BJ (cell line): ENCODE data around the gene ADGRV1. TPM values are rescaled to one million over a fixed set of nuclear protein-coding genes. Genes with fewer than 3 reads are reported as not detected.

Experiments
- CTCF ChIA-PET: fragments of 350-600 bp; formaldehyde crosslinking; extraction: SDS; loops from one replicate; lab custom pipeline; 2021; ENCODE audit warnings: antibody characterized with exemption, inconsistent platforms; lab: Yijun Ruan, JAX
- POLR2A ChIA-PET: fragments of 300-600 bp; sonication (Branson Sonifier 250); formaldehyde crosslinking; extraction: SDS; loops from one replicate; lab custom pipeline; 2021; ENCODE audit warnings: antibody characterized with exemption; lab: Charles Lee
- DNase-seq: peaks from one replicate; pipeline ENCODE4 v3.0.0-alpha.2; 2011; ENCODE audit warnings: low read depth
- H3K27me3 ChIP-seq: 2 replicates; pipeline ENCODE4 v1.6.0; 2011; ENCODE audit warnings: low read length; ENCODE audit not compliant: control insufficient read depth, insufficient read depth
- H3K36me3 ChIP-seq: 2 replicates; pipeline ENCODE4 v1.5.1; 2011; ENCODE audit warnings: low read length; ENCODE audit not compliant: control insufficient read depth, insufficient read depth
- H3K4me3 ChIP-seq: 2 replicates; pipeline ENCODE4 v1.5.1; 2011; ENCODE audit warnings: low read depth, mild to moderate bottlenecking, control low read depth, low read length
- CTCF ChIP-seq: IDR thresholded peaks from 2 replicates; pipeline ENCODE4 v1.5.1; 2011; ENCODE audit warnings: low read depth, mild to moderate bottlenecking, control low read depth, inconsistent platforms, low read length, moderate library complexity; ENCODE audit not compliant: insufficient read depth
- polyA plus RNA-seq: library from polyadenylated mRNA; depleted of rRNA; stranded (reverse); fragments of >200 nt; gene quantifications from 2 replicates; pipeline ENCODE4 v1.2.3, GENCODE V29; 2011

The ADGRV1 gene
- polyA plus RNA-seq, 1 experiment, result 0.15 TPM

GRCh38 chr5:91091471-91092234, 533.1 kb downstream of the ADGRV1 start:
- POLR2A ChIA-PET, result no interaction called here
- TF ChIP-seq CTCF, result no peak
- CTCF ChIA-PET, result interaction anchor here (0.9 to 2.7 kb wide), 3 partner anchors 11 to 160 kb away, joined by 3 to 11 read pairs (median 5); no protein-coding TSS in a partner anchor

GRCh38 chr5:91092859-91093783, 534.5 kb downstream of the ADGRV1 start:
- no peak overlapping the region for H3K4me3 ChIP-seq
- TF ChIP-seq CTCF, result no peak
- no peak for DNase-seq
- H3K27me3 ChIP-seq, result no peaks in the 10 kb centered on the region
- H3K36me3 ChIP-seq, result no peaks in the 10 kb centered on the region
- POLR2A ChIA-PET, result no interaction called here
- CTCF ChIA-PET, result interaction anchor here (1.2 to 2.1 kb wide), 2 partner anchors 161 to 291 kb away, joined by 4 to 11 read pairs; no protein-coding TSS in a partner anchor

More at GRCh38 chr5:91091471-91092234, 533.1 kb downstream of the ADGRV1 start:
- no peaks in the 10 kb centered on the region for H3K36me3 ChIP-seq
- no peak for DNase-seq
- no peaks in the 10 kb centered on the region for H3K27me3 ChIP-seq
- H3K4me3 ChIP-seq, result no peak overlapping the region

GRCh38 chr5:91095313-91095712, 536.7 kb downstream of the ADGRV1 start:
- H3K36me3 ChIP-seq, result no peaks in the 10 kb centered on the region
- no peak for DNase-seq
- H3K27me3 ChIP-seq, result no peaks in the 10 kb centered on the region
- TF ChIP-seq CTCF, result no peak
- H3K4me3 ChIP-seq, result no peak overlapping the region
- CTCF ChIA-PET, result interaction anchor here (0.8 to 0.9 kb wide), 2 partner anchors 163 to 221 kb away, joined by 3 read pairs; no protein-coding TSS in a partner anchor
- POLR2A ChIA-PET, result interaction anchor here (0.7 kb wide), 1 partner anchor 285 kb away, joined by 3 read pairs; no protein-coding TSS in a partner anchor

- POLR2A ChIA-PET, result no interaction called here
- H3K27me3 ChIP-seq, result no peaks in the 10 kb centered on the region
These were observed 537.3 kb downstream of the ADGRV1 start for GRCh38 chr5:91095786-91096385.

More at GRCh38 chr5:91095786-91096385, 537.3 kb downstream of the ADGRV1 start:
- CTCF ChIA-PET, result interaction anchor here (0.9 to 1.5 kb wide), 2 partner anchors 221 to 291 kb away, joined by 3 to 4 read pairs; no protein-coding TSS in a partner anchor
- DNase-seq, result no peak
- TF ChIP-seq CTCF, result no peak
- no peaks in the 10 kb centered on the region for H3K36me3 ChIP-seq
- no peak overlapping the region for H3K4me3 ChIP-seq
